Muscle of arm (tissue), 14 donors: ENCODE measurements around the gene LRRC36. TPM values are rescaled to one million over a fixed set of nuclear protein-coding genes. Genes with fewer than 3 reads are reported as not detected.

Experiments
- DNase-seq: peaks from one replicate; pipeline ENCODE4 v3.0.0-alpha.2; 2013
- long read RNA-seq, 11 donors: transcript quantifications; one replicate each; lab custom pipeline, GENCODE V29; 2026
- polyA plus RNA-seq, 12 donors: library from polyadenylated mRNA; unstranded; fragments of 120-200 nt; gene quantifications; one replicate each; pipeline ENCODE4 v1.2.1, GENCODE V29; 2013; ENCODE audit not compliant: insufficient read length in 12 of 12

Gene LRRC36, protein sequence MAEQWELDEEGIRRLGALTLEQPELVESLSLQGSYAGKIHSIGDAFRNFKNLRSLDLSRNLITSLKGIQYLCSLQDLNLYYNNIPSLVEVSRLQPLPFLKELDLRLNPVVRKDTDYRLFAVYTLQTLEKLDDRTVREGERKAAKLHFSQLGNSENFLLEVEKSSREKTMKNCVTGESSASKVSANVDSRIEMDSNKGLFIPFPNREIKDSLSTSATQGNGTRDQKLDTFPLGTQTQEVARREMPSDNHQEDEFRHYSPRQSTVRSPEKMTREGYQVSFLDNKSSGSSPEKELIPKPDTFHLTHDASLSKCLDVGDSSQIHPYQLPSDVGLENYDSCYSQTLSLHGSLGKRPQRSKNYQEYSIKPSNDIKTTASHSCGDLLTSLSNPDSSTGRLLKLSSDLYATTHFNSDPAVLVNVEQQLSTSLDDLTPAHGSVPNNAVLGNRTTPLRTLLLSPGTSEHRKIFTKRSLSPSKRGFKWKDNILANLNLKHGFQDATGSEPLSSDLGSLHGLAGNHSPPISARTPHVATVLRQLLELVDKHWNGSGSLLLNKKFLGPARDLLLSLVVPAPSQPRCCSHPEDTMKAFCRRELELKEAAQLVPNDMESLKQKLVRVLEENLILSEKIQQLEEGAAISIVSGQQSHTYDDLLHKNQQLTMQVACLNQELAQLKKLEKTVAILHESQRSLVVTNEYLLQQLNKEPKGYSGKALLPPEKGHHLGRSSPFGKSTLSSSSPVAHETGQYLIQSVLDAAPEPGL
- polyA plus RNA-seq = 1 to 10 TPM in 1 of 12 donors, under 1 TPM in 9, not detected in 2; 0.24 to 1.1 (median 0.47) TPM
- long read RNA-seq, donor 1 = 0 reads
- long read RNA-seq, donor 2, partial matches to known transcripts = 509 of 1,144 reads
- long read RNA-seq, donor 2, other reads (novel, unspliced or antisense) = 635 of 1,144 reads
- long read RNA-seq, donor 3, partial matches to known transcripts = 101 of 323 reads
- long read RNA-seq, donor 3, other reads (novel, unspliced or antisense) = 222 of 323 reads
- long read RNA-seq, donor 4, partial matches to known transcripts = 163 of 163 reads
- long read RNA-seq, donor 4, other reads (novel, unspliced or antisense) = 0 of 163 reads
- long read RNA-seq, donor 5 = 0 reads
- long read RNA-seq, donor 6, partial matches to known transcripts = 379 of 453 reads
- long read RNA-seq, donor 6, other reads (novel, unspliced or antisense) = 74 of 453 reads
- long read RNA-seq, donor 7, partial matches to known transcripts = 83 of 328 reads
- long read RNA-seq, donor 7, other reads (novel, unspliced or antisense) = 245 of 328 reads
- long read RNA-seq, donor 8, partial matches to known transcripts = 451 of 1,096 reads
- long read RNA-seq, donor 8, other reads (novel, unspliced or antisense) = 645 of 1,096 reads
- long read RNA-seq, donor 9, partial matches to known transcripts = 321 of 364 reads
- long read RNA-seq, donor 9, other reads (novel, unspliced or antisense) = 43 of 364 reads
- long read RNA-seq, donor 10, partial matches to known transcripts = 536 of 877 reads
- long read RNA-seq, donor 10, other reads (novel, unspliced or antisense) = 341 of 877 reads
- long read RNA-seq, donor 11, partial matches to known transcripts = 680 of 808 reads
- long read RNA-seq, donor 11, other reads (novel, unspliced or antisense) = 128 of 808 reads

DNA sequence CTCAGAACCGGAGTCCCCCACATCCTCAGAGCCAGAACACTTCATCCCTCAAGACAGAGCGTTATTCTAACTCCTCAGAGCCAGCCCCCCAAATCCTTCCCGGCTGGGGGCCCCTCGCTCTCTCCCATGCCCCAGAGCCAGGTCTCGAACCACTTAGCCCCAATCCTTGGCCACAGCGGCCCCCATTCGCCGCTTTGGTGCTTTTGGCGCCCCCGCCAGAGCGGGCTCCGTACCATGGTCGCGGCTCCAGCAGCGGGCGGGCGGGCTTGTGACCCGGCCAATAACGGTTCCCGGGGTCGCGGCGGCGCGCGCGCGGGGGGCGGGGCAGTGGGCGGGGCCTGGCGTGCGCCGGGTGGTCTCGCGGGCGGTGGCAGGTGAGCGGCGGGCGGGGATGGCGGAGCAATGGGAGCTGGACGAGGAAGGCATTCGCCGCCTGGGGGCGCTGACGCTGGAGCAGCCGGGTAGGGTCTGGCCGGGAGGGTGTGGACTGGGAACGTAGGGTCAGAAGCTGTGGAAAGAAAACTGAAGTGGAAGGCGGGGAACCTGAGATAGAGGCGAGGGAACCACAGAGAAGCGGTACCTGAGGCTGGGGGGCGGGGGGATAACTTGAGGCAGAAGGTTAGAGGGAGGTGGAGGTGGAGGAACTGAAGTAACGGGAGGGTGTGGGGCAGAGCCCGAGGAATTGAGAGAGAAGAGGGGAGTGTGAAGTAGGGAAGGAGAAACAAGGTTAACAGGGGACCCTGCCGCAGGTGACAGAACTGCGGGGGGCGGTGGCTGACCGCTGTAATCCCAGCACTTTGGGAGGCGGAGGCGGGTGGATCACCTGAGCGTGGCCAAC is at the start of gene LRRC36, which contains the start of gene KCTD19:
Gene LRRC36 (plus strand): TSS at position 344 of the 838 bp plus-strand sequence. CDS start 48 bp downstream, at position 392.
Gene KCTD19 (minus strand): TSS at position 270 of the 838 bp plus-strand sequence. CDS start 34 bp downstream, at position 236.
- DNase-seq = peak; percentile 25

DNA sequence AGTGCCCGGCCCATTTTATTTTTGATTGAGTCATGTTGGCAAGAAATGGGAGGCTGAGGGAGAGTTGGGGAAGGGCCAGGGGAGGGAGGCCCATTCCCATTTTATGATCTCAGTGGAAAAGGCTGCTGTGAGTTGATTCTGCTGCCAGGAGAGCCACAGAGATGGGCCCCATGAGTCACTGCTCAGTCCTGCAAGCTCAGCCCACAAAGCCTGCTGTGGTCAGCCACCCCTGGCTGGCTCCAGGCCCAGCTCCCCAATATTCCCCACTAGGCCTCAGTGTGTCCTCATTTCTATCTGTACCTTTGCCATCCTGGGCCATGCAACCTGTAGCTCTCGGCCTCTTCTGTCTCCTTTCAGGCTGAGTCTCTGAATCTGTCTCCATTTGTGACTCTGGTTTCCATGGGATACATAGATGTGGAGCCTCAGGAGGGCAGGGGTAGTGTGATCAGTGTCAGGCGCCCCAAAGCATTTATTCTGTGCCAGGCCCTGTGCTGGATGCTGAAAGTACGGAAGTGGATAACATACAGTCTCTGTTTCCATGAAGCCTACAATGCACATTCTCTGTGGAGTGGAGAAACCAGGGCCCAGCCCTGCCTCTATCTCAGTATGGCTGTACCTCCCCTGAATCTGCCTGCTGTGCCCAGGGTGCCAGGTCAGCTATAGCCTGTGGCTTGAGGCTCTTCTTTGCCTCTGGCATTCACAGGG is 49.2 kb upstream of the LRRC36 start:
- DNase-seq = no peak

DNA sequence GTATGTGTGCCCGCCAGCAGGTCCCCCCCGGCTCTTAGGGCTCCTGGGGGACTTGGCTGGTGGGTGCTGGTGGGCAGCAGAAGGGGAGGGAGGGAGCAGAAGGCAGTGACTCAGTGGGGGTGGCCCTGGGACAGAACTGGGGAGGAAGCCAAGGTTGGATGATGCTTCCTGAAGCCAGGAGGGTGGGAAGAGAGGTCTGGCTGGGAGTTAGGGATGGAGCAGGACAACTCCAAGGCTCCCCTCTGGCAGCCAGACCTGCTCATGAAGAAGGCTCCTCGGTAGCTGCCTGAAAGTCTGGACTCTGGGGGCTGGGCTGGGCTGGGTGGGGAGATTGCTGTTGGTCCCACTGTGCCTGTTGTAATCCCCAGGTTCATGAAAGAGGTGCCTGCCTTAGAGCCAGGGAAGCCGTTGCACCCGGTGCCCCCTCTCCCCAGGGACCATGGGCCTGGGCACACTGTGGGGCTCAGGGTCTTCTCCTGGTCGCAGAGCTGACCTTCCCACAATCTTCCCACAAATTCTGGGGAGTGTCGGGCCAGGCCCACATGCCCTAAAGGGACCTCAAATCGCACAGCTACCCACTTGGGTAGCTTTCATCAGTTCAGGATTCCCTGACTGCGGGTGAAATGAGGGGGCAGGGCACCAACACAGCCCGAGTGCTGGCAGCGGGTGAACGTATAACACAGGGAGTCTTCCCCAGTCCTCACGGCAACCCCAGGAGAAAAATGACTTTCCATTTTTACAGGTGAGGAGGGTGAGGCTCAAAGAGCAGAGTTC is 48.4 kb upstream of the LRRC36 start:
- DNase-seq = no peak

DNA sequence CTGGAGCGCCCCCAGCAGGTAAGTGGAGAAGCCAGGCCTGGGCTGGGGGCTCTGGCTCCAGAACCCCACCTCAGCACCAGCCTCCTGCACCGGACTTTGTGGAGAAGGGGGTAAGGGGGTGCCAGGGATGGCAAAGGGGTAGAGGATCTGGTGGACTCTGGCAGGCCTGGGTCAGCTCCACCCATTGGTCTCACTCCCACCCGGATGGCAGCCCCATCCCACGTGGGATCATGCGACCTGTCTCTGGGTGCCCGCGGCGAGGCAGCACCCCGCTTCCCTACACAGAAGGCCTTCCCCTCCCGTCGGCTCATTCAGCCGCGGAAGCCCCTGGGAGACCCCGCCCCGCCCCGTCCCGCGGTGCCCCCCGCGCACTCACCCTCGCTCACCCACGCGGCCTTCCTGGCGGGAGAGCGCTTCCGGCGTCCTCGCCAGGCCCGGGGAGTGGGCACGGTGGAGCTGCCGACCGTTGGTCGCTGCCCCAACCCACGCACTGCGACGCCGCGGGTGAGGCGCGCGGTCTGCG is 47.8 kb upstream of the LRRC36 start:
- DNase-seq = no peak

DNA sequence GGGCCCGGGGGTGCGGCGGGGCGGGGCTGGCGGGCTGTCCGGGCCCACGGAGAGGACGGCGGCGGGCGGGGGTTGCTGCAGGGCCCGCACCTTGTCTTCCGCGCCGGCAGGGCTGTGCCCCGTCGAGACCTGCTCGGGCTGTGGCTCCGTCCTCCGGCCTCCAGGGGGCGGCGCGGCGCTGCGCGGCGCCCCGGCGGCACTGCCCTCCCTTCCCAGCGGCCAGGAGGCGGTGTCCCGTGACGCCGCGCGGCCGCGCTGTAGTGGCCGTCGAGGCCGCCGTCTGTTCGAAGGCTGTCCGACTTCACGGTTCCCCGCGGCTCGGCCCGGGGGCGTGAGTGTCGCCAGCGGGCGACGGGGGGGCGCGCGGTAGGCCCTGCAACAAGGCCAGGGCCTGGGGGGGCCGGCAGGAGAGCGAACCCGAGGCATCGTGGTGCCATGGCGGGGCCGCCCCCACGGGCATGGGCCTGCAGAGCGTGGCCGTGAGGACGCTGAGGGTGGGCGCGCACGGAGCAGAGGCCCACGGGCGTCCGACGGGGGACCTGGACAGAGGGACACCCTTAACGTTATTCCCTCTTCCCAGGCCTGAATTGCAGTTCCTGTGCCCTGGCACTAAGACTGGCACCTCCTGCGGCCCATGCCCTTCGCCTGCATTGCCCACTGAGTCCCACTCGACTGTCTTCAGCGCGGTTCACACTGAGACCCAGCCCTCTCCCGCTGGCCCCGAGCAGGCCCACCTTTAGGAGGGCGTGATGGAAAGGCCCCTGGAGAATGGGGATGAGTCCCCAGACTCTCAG is 47.1 kb upstream of the LRRC36 start, which contains the start of gene PLEKHG4:
Gene PLEKHG4 (plus strand): TSS at position 237 of the 794 bp plus-strand sequence. CDS start 513 bp downstream, at position 750.
- peak; percentile 58 for DNase-seq

DNA sequence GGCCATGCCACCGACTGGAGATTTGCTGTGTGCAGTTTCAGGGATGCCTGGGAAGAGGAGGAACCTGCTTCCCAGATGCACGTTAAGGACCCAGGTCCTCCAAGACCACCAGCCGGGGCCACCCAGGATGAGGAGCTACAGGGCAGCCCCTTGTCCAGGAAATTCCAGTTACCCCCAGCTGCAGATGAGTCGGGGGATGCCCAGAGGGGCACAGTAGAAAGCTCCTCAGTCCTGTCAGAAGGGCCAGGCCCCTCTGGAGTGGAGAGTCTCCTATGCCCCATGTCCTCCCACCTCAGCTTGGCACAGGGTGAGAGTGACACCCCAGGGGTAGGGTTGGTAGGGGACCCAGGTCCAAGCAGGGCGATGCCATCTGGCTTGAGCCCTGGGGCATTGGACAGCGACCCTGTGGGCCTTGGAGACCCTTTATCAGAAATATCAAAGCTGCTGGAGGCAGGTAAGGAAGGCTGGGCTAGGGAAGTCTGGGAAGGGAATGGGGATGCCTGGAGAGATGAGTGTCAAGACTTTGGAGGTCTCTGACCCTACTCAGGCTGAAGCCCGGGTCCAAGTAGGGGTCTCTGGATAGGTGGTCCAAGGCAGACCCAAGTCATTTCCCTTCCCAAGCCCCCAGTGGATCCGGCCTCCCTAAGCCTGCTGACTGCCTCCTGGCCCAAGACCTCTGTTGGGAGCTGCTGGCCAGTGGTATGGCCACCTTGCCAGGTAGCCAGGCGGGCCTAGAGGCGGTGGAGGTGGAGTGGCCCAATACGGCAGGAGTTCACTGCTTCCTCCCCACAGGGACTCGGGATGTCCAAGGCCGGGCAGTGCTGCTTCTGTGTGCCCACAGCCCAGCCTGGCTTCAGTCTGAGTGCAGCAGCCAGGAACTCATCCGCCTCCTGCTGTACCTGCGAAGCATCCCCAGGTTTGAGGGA is 46.3 kb upstream of the LRRC36 start:
- DNase-seq = no peak

DNA sequence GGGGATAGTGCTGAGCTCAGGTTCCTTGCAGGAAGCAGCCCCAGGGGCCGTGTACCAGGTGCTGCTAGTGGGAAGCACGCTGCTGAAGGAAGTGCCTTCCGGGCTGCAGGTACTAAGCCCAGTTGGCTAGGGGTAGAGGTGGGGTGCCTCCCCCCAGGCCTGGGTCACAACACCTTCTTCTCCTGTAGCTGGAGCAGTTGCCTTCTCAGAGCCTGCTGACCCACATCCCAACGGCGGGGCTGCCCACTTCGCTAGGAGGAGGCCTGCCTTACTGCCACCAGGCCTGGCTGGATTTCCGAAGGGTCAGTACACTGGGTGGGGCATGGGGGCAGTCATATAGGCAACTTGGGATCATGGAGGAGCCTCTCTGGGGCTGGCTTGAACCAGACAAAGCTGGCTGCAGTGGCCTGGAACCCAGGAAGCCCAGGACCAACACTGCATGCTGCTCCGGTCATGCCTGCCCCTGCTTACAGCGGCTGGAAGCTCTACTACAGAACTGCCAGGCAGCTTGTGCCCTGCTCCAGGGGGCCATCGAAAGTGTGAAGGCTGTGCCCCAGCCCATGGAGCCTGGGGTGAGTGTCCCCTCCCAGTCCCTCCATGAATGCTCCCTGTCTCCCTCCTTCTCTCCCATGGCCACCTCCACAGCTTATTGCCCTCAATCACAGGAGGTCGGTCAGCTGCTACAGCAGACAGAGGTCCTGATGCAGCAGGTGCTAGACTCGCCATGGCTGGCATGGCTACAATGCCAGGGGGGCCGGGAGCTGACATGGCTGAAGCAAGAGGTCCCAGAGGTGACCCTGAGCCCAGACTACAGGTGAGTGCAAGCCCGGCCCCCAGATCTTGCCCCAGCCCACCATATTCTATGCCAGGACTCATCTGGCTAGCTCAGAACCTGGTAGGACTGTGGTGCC is 44.8 kb upstream of the LRRC36 start:
- no peak for DNase-seq

DNA sequence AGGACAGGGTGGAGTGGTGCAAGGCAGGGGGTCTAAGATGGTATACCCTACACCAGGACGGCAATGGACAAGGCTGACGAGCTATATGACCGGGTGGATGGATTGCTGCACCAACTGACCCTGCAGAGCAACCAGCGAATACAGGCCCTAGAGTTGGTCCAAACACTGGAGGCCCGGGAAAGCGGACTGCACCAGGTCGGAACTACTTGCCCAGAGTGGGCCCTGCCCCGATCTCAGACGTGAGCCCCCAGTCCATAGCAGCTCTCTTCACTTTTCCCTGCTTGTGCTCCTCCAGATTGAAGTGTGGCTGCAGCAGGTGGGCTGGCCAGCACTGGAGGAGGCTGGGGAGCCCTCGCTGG is 44.2 kb upstream of the LRRC36 start:
- no peak for DNase-seq

DNA sequence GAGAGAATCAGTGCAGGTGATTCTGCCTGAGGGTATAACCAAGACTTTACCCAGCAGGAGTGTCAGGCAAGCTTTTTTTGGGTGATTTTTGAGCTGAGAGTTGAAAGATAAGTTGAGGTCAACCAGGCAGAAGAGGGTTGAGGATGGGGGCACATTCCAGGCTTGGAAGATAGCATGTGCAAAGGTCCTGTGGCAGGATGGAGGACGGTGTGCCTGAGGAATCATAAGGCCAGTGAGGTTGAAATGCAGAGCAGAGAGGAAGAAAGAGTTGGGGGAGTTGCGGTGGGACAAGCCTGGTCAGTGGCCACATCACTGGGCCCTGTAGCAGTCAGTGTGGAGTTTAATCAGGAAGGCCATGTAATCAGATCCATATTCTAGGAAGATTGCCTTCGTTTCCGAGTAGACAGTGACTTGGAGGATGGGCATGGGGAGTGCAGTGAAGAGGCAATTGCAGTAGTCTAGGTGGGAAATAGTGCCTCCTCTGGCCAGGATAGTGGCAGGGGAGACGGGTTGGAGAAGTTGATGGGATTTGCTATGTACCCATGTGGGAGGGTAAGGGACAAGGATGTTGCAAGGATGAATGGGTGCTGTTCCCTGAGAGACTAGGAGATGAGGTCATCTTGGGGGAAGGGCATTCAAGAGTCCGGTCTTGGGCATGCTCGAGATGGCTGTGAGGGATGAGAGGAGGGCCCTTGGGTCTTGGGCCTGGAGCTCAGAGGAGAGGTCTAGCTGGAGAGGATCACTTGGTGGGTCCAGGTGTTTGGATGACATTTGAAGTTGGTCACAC is 43.4 kb upstream of the LRRC36 start:
- DNase-seq = no peak

DNA sequence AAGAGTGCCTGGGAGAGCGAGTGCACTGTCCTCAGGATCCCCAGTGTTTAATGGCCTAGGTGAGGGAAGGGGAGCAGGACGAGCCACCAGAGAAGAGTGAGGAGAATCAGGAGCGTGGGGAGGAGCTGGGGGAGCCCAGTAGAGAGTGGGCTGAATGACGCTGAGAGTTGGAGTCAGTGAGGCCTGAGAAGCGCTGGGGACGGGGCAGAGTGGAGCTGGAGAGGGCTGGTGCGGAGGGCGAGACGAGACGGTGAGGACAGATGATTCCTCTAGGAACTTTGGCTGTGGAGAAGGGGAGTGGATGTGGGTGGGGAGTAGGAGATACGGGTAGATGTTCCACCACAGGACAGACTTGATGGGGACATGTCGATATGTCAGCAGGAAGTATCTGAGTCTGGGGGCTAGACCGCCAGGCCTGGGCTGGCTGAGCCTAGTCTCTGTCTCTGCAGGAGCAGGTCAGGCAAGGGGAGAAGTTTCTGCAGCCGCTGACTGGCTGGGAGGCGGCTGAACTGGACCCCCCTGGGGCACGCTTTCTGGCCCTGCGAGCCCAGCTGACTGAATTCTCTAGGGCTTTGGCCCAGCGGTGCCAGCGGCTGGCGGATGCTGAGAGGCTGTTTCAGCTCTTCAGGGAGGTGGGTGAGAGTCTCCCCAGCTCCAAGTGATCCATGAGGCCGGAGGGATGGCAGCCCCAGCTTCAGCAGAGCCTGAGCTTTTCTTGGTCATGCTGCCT is 42.6 kb upstream of the LRRC36 start:
- no peak for DNase-seq

DNA sequence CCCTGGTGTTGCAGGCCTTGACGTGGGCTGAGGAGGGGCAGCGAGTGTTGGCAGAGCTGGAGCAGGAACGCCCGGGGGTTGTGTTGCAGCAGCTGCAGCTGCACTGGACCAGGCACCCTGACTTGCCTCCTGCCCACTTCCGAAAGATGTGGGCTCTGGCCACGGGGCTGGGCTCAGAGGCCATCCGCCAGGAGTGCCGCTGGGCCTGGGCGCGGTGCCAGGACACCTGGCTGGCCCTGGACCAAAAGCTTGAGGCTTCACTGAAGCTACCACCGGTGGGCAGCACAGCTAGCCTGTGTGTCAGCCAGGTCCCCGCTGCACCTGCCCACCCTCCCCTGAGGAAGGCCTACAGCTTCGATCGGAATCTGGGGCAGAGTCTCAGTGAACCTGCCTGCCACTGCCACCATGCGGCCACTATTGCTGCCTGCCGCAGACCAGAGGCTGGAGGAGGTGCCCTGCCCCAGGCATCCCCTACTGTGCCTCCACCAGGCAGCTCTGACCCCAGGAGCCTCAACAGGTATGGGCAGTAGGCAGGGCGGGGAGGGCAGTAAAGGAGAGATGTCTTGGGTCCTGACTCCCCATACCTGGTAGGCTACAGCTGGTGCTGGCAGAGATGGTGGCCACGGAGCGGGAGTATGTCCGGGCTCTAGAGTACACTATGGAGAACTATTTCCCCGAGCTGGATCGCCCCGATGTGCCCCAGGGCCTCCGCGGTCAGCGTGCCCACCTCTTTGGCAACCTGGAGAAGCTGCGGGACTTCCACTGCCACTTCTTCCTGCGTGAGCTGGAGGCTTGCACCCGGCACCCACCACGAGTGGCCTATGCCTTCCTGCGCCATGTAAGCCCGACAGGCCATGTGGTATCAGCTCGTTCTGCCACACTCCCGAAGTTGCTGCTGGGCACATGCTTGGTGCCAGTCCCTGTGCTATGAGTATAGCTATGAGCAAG is 41.6 kb upstream of the LRRC36 start:
- DNase-seq = no peak
